Prostate gland (tissue), 2 donors: ENCODE results near the gene WASF1. TPM values are rescaled to one million over a fixed set of nuclear protein-coding genes. Genes with fewer than 3 reads are reported as not detected.

Experiments used
- DNase-seq: peaks from one replicate; pipeline ENCODE4 v3.0.0-alpha.2; 2019; ENCODE audit warnings: low spot score
- H3K27ac ChIP-seq, 2 donors: fragments of 200-600 bp; sonication (generic); 2 replicates each; pipeline ENCODE4 v1.5.1; 2017 to 2019
- H3K27me3 ChIP-seq: fragments of 200-600 bp; sonication (generic); replicated peaks from 2 replicates; pipeline ENCODE4 v1.5.1; 2019; ENCODE audit not compliant: insufficient read depth
- H3K36me3 ChIP-seq, 2 donors: fragments of 200-600 bp; sonication (generic); 1 replicate in 1 of 2; 2 replicates in 1 of 2; pipeline versions ENCODE4 v1.5.1 to v1.8.1; 2017 to 2019
- H3K4me1 ChIP-seq: fragments of 200-600 bp; sonication (generic); replicated peaks from 2 replicates; pipeline ENCODE4 v1.5.1; 2019
- H3K4me3 ChIP-seq, 2 donors: fragments of 200-600 bp; sonication (generic); 2 replicates each; pipeline ENCODE4 v1.5.1; 2017 to 2019
- H3K9me3 ChIP-seq: fragments of 200-600 bp; sonication (generic); 2 replicates; pipeline ENCODE4 v1.5.1; 2017
- CTCF ChIP-seq, 4 experiments: fragments of 200-600 bp in 2 of 4; fragments of 450-650 bp in 2 of 4; sonication (generic) in 2 of 4; IDR thresholded peaks; 1 replicate in 3 of 4; 2 replicates in 1 of 4; pipeline ENCODE4 v1.5.1; 2016 to 2019; ENCODE audit warnings: antibody characterized with exemption in 4 of 4, mild to moderate bottlenecking in 2 of 4, moderate library complexity in 2 of 4
- POLR2A ChIP-seq: fragments of 450-650 bp; IDR thresholded peaks from one replicate; pipeline ENCODE4 v1.6.1; 2016; ENCODE audit warnings: antibody characterized with exemption, mild to moderate bottlenecking
- POLR2AphosphoS5 ChIP-seq: sonication (generic); formaldehyde crosslinking; IDR thresholded peaks from one replicate; pipeline ENCODE4 v1.6.1; 2017; ENCODE audit warnings: antibody characterized with exemption
- WGBS: methylation state at CpG from one replicate; pipeline ENCODE4 v1.1.5; 2018; 5-methylcytosine and 5-hydroxymethylcytosine counted together
- intact Hi-C: fragments of 100-400 bp; cut with DNase I; formaldehyde crosslinking; loops from one replicate; pipeline ENCODE4 v1.14.2; 2022
- total RNA-seq, 2 donors: library from RNA; depleted of rRNA; stranded (reverse); fragments of >200 nt; gene quantifications; one replicate each; pipeline ENCODE4 v1.1.0, GENCODE V29; 2016

Gene WASF1
- total RNA-seq, 2 donors from 2014 or later: 8.0 to 56.8 TPM

GRCh38 chr6:110063594-110064263 is 115.7 kb downstream of the WASF1 start:
- no peak overlapping the region for H3K27ac ChIP-seq
- no peaks in the 10 kb centered on the region for H3K27me3 ChIP-seq
- no peaks in the 10 kb centered on the region for H3K9me3 ChIP-seq
- 80% methylated on average over 6 of the region's 6 CpGs for WGBS
- no peak for DNase-seq
- H3K36me3 ChIP-seq: no peaks in the 10 kb centered on the region
- H3K4me1 ChIP-seq: no peaks in the 10 kb centered on the region
- no peak for TF ChIP-seq CTCF (IDR thresholded peaks at IDR 0.05)
- TF ChIP-seq POLR2AphosphoS5: no peak
- no peak for TF ChIP-seq POLR2A
- intact Hi-C loops: no loop called here
- H3K4me3 ChIP-seq: no peak overlapping the region

- Histone ChIP-seq H3K27ac (no peak overlapping the region), H3K4me3 (no peak overlapping the region), H3K9me3 (no peaks in the 10 kb centered on the region), H3K27me3 (no peaks in the 10 kb centered on the region), H3K36me3 (no peaks in the 10 kb centered on the region), H3K4me1 (no peaks in the 10 kb centered on the region)
- intact Hi-C loops: no loop called here
- no peak for DNase-seq
- 74% methylated on average over 3 of the region's 3 CpGs for WGBS
- TF ChIP-seq CTCF (IDR thresholded peaks at IDR 0.05) (no peak), POLR2AphosphoS5 (no peak), POLR2A (no peak)
Measured at GRCh38 chr6:110055387-110055735, 124.1 kb downstream of the WASF1 start.

GRCh38 chr6:110054664-110055386 is 124.6 kb downstream of the WASF1 start:
- no peak for TF ChIP-seq POLR2A
- TF ChIP-seq CTCF (IDR thresholded peaks at IDR 0.05): no peak
- no peak for TF ChIP-seq POLR2AphosphoS5
- DNase-seq: no peak
- no peaks in the 10 kb centered on the region for H3K4me1 ChIP-seq
- H3K4me3 ChIP-seq: no peak overlapping the region
- no peaks in the 10 kb centered on the region for H3K36me3 ChIP-seq
- intact Hi-C loops: no loop called here
- no peak overlapping the region for H3K27ac ChIP-seq
- no peaks in the 10 kb centered on the region for H3K9me3 ChIP-seq
- H3K27me3 ChIP-seq: no peaks in the 10 kb centered on the region
- 93% methylated on average over 15 of the region's 15 CpGs for WGBS

GRCh38 chr6:110053395-110054240 is 125.9 kb downstream of the WASF1 start:
- 15% methylated on average over 5 of the region's 5 CpGs for WGBS
- intact Hi-C loops: no loop called here
- H3K27me3 ChIP-seq: no peaks in the 10 kb centered on the region

More at GRCh38 chr6:110053395-110054240, 125.9 kb downstream of the WASF1 start:
- Histone ChIP-seq H3K4me1 (no peaks in the 10 kb centered on the region), H3K27ac (no peak overlapping the region), H3K4me3 (no peak overlapping the region), H3K36me3 (no peaks in the 10 kb centered on the region), H3K9me3 (no peaks in the 10 kb centered on the region)
- TF ChIP-seq CTCF (IDR thresholded peaks at IDR 0.05): peak in 3 of 4 experiments; percentile 53 to 74 (median 63)
- TF ChIP-seq POLR2A: no peak
- DNase-seq: no peak
